IPS-15b (cell line): ENCODE data around the gene RAB39B.
A peak's percentile ranks its signal among the peaks of the same experiment; 100 is the strongest.
"Not testable (repeated sequence)": the region's sequence is repeated elsewhere in the genome, so short reads cannot be mapped to it uniquely, and the experiment has no call there.

Source experiments
- H3K27me3 ChIP-seq: one replicate; pipeline ENCODE4 v1.6.1; 2013; ENCODE audit warnings: low read length; ENCODE audit not compliant: control insufficient read depth, insufficient read depth
- H3K36me3 ChIP-seq: one replicate; pipeline ENCODE4 v1.6.1; 2013; ENCODE audit warnings: low read length; ENCODE audit not compliant: control insufficient read depth, insufficient read depth
- H3K4me1 ChIP-seq: one replicate; pipeline ENCODE4 v1.6.1; 2013; ENCODE audit warnings: mild to moderate bottlenecking, low read length; ENCODE audit not compliant: control insufficient read depth, insufficient read depth
- H3K4me3 ChIP-seq: one replicate; pipeline ENCODE4 v1.5.1; 2013; ENCODE audit warnings: low read depth, low read length
- H3K9ac ChIP-seq: one replicate; pipeline ENCODE4 v1.6.1; 2013; ENCODE audit warnings: low read depth, mild to moderate bottlenecking, low read length
- H3K9me3 ChIP-seq: one replicate; pipeline ENCODE4 v1.6.1; 2013; ENCODE audit warnings: mild to moderate bottlenecking, low read length; ENCODE audit not compliant: control insufficient read depth, insufficient read depth

Gene RAB39B

DNA sequence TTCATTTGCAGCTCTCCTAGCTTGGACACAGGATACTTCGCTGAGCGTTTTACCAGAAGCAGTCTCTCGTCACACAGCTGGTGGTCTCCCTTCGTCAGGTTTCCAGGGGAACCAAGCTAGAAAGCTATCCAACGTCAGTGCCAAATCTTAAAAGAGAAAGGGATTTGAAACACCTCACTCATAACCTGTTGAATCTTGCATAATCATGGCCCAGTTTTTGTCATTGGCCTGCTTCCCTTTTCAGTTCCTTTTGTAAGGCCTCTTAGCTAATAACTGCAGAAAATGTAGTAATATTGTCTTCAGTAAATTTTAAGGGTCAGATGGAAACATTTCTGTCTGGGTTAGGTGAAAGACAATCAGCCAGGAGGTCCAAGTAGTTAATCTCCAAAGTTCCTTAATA lies 22.0 kb downstream of the RAB39B start:
- Histone ChIP-seq H3K27me3 (no peaks in the 10 kb centered on the region), H3K9me3 (no peaks in the 10 kb centered on the region), H3K4me3 (no peak overlapping the region), H3K9ac (no peak overlapping the region), H3K4me1 (no peaks in the 10 kb centered on the region), H3K36me3 (no peaks in the 10 kb centered on the region)

DNA sequence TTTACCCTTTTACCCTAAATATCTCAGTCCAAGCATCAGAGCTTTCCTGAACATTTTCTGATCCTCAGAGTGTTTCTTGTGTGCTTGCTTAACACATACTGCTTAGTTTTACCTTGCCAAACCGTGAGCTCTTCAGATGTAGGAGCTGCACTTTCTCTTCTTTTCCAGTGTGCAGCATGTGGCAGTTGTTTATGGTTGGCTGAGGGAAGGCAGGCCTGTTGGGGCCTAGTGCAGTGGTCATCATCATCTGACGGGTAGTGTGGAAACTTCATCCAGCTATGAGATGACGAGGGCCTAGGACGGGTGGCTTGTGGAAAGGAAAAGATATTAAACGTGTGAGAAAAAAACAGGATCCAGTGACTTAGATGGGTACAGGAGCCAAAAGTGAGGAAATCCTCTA lies 26.6 kb downstream of the RAB39B start:
- no peak overlapping the region for H3K9ac ChIP-seq
- H3K27me3 ChIP-seq = no peaks in the 10 kb centered on the region
- no peaks in the 10 kb centered on the region for H3K36me3 ChIP-seq
- no peaks in the 10 kb centered on the region for H3K9me3 ChIP-seq
- H3K4me1 ChIP-seq = no peaks in the 10 kb centered on the region
- H3K4me3 ChIP-seq = no peak overlapping the region

- no peaks in the 10 kb centered on the region for H3K36me3 ChIP-seq
- no peak overlapping the region for H3K4me3 ChIP-seq
- no peak overlapping the region for H3K9ac ChIP-seq
- no peaks in the 10 kb centered on the region for H3K27me3 ChIP-seq
- H3K4me1 ChIP-seq = no peaks in the 10 kb centered on the region
- no peaks in the 10 kb centered on the region for H3K9me3 ChIP-seq
Measured at GRCh38 chrX:155235891-155236290, 28.4 kb downstream of the RAB39B start.

DNA sequence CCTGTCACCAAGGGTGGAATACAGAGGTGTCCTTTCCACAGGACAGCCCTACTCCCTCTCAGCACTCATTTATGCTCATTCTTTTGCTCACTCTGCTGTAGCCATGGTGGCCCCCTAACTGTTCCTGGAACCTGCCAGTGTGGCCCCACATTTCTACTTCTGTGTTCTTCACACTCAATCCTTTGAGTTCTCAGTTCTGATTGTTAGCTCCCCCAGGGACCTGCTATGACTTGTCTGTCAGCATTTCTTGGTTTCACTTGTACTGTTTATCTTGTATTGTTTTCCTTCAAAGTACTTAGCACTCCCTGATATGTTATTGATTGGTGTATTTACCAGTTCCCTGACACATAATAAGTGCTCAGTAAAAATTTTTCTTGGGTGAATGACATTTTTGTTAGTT lies 33.1 kb downstream of the RAB39B start:
- Histone ChIP-seq H3K4me3 (no peak overlapping the region), H3K9me3 (no peaks in the 10 kb centered on the region), H3K4me1 (no peaks in the 10 kb centered on the region), H3K9ac (no peak overlapping the region), H3K27me3 (no peaks in the 10 kb centered on the region), H3K36me3 (peaks cover 5% of the 10 kb centered on the region)

DNA sequence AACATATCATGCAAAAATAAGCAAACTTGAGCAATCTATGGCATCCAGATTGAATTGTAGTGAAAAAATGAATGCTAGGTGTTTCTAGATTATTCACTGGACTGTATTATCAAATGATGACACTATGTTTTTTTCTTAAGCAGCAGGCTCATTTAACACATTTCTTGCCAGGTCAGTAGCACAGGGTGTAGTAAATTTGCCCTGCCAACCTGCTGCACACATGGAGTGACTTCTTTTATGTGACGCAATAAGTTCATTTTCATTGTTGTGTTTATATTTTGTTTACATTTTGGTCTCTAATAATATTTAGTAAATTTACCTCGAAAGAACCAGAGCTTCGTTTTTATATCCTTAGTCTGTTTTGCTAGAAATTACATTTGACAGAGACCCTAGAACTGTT lies 38.5 kb downstream of the RAB39B start:
- no peak overlapping the region for H3K4me3 ChIP-seq
- H3K9me3 ChIP-seq = no peaks in the 10 kb centered on the region
- H3K36me3 ChIP-seq = peaks cover 5% of the 10 kb centered on the region
- no peak overlapping the region for H3K9ac ChIP-seq
- H3K27me3 ChIP-seq = no peaks in the 10 kb centered on the region
- H3K4me1 ChIP-seq = no peaks in the 10 kb centered on the region

GRCh38 chrX:155223746-155224145 lies 40.5 kb downstream of the RAB39B start:
- H3K9me3 ChIP-seq, H3K9ac ChIP-seq, H3K4me3 ChIP-seq, H3K4me1 ChIP-seq, H3K36me3 ChIP-seq, H3K27me3 ChIP-seq: not testable (repeated sequence)

GRCh38 chrX:155221351-155221750 lies 42.9 kb downstream of the RAB39B start:
- Histone ChIP-seq H3K9ac (no peak overlapping the region), H3K9me3 (peaks cover 3% of the 10 kb centered on the region), H3K27me3 (no peaks in the 10 kb centered on the region), H3K4me3 (no peak overlapping the region), H3K4me1 (peaks cover 3% of the 10 kb centered on the region), H3K36me3 (no peaks in the 10 kb centered on the region)

GRCh38 chrX:155218777-155219176 lies 45.5 kb downstream of the RAB39B start:
- H3K9ac ChIP-seq = no peak overlapping the region
- H3K9me3 ChIP-seq = peaks cover 3% of the 10 kb centered on the region
- peaks cover 5% of the 10 kb centered on the region for H3K4me1 ChIP-seq
- no peaks in the 10 kb centered on the region for H3K36me3 ChIP-seq
- H3K27me3 ChIP-seq = no peaks in the 10 kb centered on the region
- no peak overlapping the region for H3K4me3 ChIP-seq

DNA sequence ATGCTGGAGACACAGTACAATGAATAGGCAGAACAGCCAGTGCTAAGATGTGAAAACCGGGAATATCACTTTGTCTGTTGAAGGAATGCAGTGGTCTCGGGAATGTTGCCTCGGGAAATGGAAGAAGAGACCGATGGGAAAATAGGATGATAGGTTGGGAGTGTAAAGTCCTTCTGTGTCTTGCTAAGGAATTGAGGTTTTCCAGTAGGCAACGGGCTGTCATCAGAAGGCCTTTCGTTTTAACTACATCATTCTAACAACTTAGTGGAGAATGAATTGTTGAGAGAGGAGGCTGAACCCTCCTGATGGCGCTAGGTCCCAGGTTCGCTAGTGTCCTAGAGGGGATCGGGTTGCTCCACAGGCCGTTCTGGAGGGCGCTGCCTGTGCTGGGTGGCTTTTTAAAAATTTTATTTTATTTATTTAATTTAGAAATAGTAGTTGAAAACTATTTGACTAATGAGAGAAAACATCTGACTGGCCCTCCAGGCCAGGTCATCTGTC lies 47.3 kb downstream of the RAB39B start:
- Histone ChIP-seq H3K4me3 (peak overlapping the region; percentile 72), H3K9me3 (peaks cover 3% of the 10 kb centered on the region), H3K9ac (no peak overlapping the region), H3K27me3 (no peaks in the 10 kb centered on the region), H3K4me1 (peaks cover 5% of the 10 kb centered on the region), H3K36me3 (no peaks in the 10 kb centered on the region)

DNA sequence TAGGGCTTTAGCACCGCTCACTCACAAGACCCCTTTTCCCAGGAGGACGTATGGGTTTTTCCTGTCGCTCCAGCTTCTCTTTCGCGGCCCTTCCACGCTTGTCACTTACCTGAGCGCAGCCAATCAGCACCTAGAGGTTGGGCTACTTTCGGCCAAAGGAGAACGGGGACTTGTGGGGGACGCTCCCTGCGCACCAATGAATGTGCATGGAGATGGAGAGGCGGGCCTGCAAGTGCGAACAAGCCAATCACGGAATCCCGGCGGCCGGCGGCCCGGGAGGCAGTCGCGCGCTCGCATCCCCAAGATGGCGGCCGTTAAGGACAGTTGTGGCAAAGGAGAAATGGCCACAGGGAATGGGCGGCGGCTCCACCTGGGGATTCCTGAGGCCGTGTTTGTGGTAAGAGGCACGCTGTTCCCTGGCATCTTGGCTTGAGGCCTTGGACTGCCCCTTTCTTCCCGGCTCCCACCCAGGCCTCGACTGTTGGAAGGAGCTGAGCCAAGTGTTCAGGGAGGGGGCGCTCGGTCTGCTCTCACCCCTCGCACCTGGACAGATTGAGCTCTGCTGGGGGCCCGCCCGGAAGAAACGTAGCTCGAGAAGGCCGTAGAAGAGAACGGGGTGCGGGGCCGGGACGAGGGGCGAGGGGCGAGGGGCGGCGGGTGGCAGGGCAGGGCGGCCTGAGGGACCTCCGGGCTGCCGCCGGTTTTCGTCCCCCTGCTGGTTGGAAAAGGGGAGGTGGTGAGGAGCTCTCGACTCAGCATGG lies 47.9 kb downstream of the RAB39B start, which contains the start of gene VBP1:
TSS of gene VBP1 (plus strand) at position 282 of the 761 bp plus-strand sequence. CDS start at position 305, 23 bp downstream.
- Histone ChIP-seq H3K36me3 (no peaks in the 10 kb centered on the region), H3K4me1 (peaks cover 5% of the 10 kb centered on the region), H3K4me3 (peak within 1 kb of the TSS; percentile 72), H3K9ac (peak within 1 kb of the TSS; percentile 67), H3K9me3 (peaks cover 3% of the 10 kb centered on the region), H3K27me3 (no peaks in the 10 kb centered on the region)

GRCh38 chrX:155215443-155216178 lies 48.7 kb downstream of the RAB39B start:
- peak overlapping the region; percentile 56 for H3K4me3 ChIP-seq
- H3K36me3 ChIP-seq = no peaks in the 10 kb centered on the region
- H3K27me3 ChIP-seq = no peaks in the 10 kb centered on the region
- H3K9me3 ChIP-seq = peaks cover 3% of the 10 kb centered on the region
- H3K9ac ChIP-seq = peak overlapping the region; percentile 24
- peaks cover 5% of the 10 kb centered on the region for H3K4me1 ChIP-seq

DNA sequence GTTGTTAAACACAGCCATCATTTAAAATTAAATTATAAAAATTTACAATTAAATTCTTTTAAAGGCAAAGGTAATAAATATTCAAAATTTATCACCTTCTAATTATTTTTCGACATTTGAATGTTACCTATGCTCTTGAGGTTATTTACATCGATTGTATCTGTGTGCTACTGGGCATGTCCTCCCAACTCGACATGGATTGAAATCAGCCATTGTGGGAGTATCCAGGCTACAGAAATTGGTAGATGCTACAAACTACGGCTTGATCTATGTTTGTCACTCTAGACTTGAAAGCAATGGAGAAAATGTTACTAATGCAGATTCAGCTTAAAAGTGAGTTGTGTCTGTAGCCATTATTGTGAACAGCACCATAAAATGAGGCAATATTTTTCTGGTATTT lies 50.6 kb downstream of the RAB39B start:
- H3K27me3 ChIP-seq = no peaks in the 10 kb centered on the region
- H3K4me3 ChIP-seq = no peak overlapping the region
- no peak overlapping the region for H3K9ac ChIP-seq
- no peaks in the 10 kb centered on the region for H3K9me3 ChIP-seq
- H3K4me1 ChIP-seq = peaks cover 5% of the 10 kb centered on the region
- H3K36me3 ChIP-seq = no peaks in the 10 kb centered on the region
